ENCODE results near the gene SRD5A2. TPM values are rescaled to one million over a fixed set of nuclear protein-coding genes. Genes with fewer than 3 reads are reported as not detected.

The SRD5A2 gene
- total and polyA plus RNA-seq, 2 of the 8 experiments (the other 6 are each of a cell fraction or from before 2014, with no cell fraction given): 0.02 TPM; not detected in 1

GRCh38 chr2:31529256-31529655, 51.5 kb downstream of the SRD5A2 start:
- no peak overlapping the region for H3K4me2 ChIP-seq (ENCODE audit: insufficient read depth in 1 of 2, low read depth in 2 of 2, low read length in 2 of 2)
- POLR2A ChIA-PET (ENCODE audit: partially characterized antibody): no interaction called here
- H2AFZ ChIP-seq (ENCODE audit: low read length): no peak overlapping the region
- TF ChIP-seq CTBP2 (IDR thresholded peaks at IDR 0.05; ENCODE audit: borderline replicate concordance, insufficient read depth, insufficient read length, low read length) (no peak), SRF (IDR thresholded peaks at IDR 0.05; ENCODE audit: low read depth, low read length) (no peak), RXRA (IDR thresholded peaks at IDR 0.05; ENCODE audit: insufficient read depth, low read depth, low read length) (no peak), NANOG (IDR thresholded peaks at IDR 0.05; ENCODE audit: insufficient read depth, low read depth, low read length, poor library complexity, severe bottlenecking) (no peak), CTCF (IDR thresholded peaks at IDR 0.05; ENCODE audit: control extremely low read depth in 1 of 3, insufficient read depth in 1 of 3, low read depth in 1 of 3, low read length in 3 of 3) (no peak), TAF7 (optimal IDR thresholded peaks at IDR 0.05; ENCODE audit: borderline replicate concordance, low read depth, low read length) (no peak), SAP30 (IDR thresholded peaks at IDR 0.05; ENCODE audit: insufficient read depth, insufficient replicate concordance, low read length) (no peak), FOSL1 (IDR thresholded peaks at IDR 0.05; ENCODE audit: insufficient read depth, low read depth, low read length) (no peak), GTF2F1 (IDR thresholded peaks at IDR 0.05; ENCODE audit: borderline replicate concordance, low read depth, low read length) (no peak)
- TF ChIP-seq, protein P1, sequence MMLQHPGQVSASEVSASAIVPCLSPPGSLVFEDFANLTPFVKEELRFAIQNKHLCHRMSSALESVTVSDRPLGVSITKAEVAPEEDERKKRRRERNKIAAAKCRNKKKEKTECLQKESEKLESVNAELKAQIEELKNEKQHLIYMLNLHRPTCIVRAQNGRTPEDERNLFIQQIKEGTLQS (IDR thresholded peaks at IDR 0.05; ENCODE audit: insufficient read depth, low read depth, low read length): no peak

More at GRCh38 chr2:31529256-31529655, 51.5 kb downstream of the SRD5A2 start:
- H2BK15ac ChIP-seq (ENCODE audit: low read length): no peak overlapping the region
- H3K4ac ChIP-seq (replicated peaks; ENCODE audit: insufficient read length, low read depth, low read length): no peak overlapping the region
- H4K5ac ChIP-seq (ENCODE audit: insufficient read length, low read depth, low read length): no peak overlapping the region
- H3K4me1 ChIP-seq (replicated peaks in 1 of 4; ENCODE audit: control insufficient read depth in 3 of 4, insufficient read depth in 4 of 4, low read length in 3 of 4): no peaks in the 10 kb centered on the region
- H3K79me1 ChIP-seq (ENCODE audit: low read depth, low read length): no peaks in the 10 kb centered on the region
- no peak overlapping the region for H2BK5ac ChIP-seq (ENCODE audit: low read depth, low read length)
- H3K27me3 ChIP-seq (replicated peaks in 1 of 4; ENCODE audit: control insufficient read depth in 3 of 4, extremely low read depth in 1 of 4, insufficient read depth in 3 of 4, low read length in 3 of 4): no peaks in the 10 kb centered on the region
- H3K23ac ChIP-seq (ENCODE audit: insufficient read length): no peak overlapping the region
- FAIRE-seq: no peak
- H2BK12ac ChIP-seq (ENCODE audit: low read depth, low read length): no peak overlapping the region
- H3K9me3 ChIP-seq (ENCODE audit: insufficient read depth in 2 of 2, low read depth in 1 of 2, low read length in 1 of 2): peaks cover 21 to 45% of the 10 kb centered on the region in 2 experiments; a peak in 3 of 4 replicates
- no peak overlapping the region for H2AK5ac ChIP-seq (ENCODE audit: low read depth, low read length)
- H3K23me2 ChIP-seq (ENCODE audit: low read depth, low read length): no peaks in the 10 kb centered on the region
- no peak overlapping the region for H4K91ac ChIP-seq (replicated peaks; ENCODE audit: insufficient read length, low read length)
- no peaks in the 10 kb centered on the region for H4K20me1 ChIP-seq (replicated peaks in 1 of 2; ENCODE audit: control insufficient read depth in 1 of 2, insufficient read depth in 2 of 2, low read length in 2 of 2)
- no peak overlapping the region for H3K56ac ChIP-seq (replicated peaks; ENCODE audit: insufficient read length, low read depth, low read length)
- H2BK120ac ChIP-seq (replicated peaks; ENCODE audit: low read depth, low read length): no peak overlapping the region
- H2BK20ac ChIP-seq (ENCODE audit: low read length): no peak overlapping the region
- H3K36me3 ChIP-seq (ENCODE audit: control insufficient read depth in 2 of 4, insufficient read depth in 4 of 4, low read length in 3 of 4): no peaks in the 10 kb centered on the region
- no peak for DNase-seq (ENCODE audit: low read depth in 1 of 2, low spot score in 2 of 2)
- no peak overlapping the region for H3K27ac ChIP-seq (ENCODE audit: low read depth, low read length)
- H3K9ac ChIP-seq (replicated peaks in 1 of 4; ENCODE audit: extremely low read depth in 1 of 4, low read depth in 3 of 4, low read length in 3 of 4): no peak overlapping the region
- 87% methylated on average over 7 of the region's 8 CpGs; no CpG with 5 or more reads in 1 of the 2 experiments for WGBS, 2 experiments (ENCODE audit: extremely low coverage in 1 of 2, insufficient coverage in 1 of 2, insufficient read length in 1 of 2, insufficient replicate concordance in 2 of 2, low coverage in 1 of 2, low lambda C conversion rate in 2 of 2, missing lambda C conversion rate in 1 of 2)
- H3K18ac ChIP-seq (ENCODE audit: extremely low read depth, low read length): no peak overlapping the region
- H3K79me2 ChIP-seq (ENCODE audit: control insufficient read depth in 1 of 2, insufficient read depth in 2 of 2, low read length in 2 of 2): no peaks in the 10 kb centered on the region
- CTCF ChIA-PET (ENCODE audit: partially characterized antibody): no interaction called here
- no peak overlapping the region for H3K4me3 ChIP-seq (ENCODE audit: extremely low read depth in 1 of 4, insufficient read depth in 2 of 4, low read depth in 3 of 4, low read length in 4 of 4)
- no peak overlapping the region for H4K8ac ChIP-seq (ENCODE audit: extremely low read depth, insufficient read depth, low read length)
- H3K14ac ChIP-seq (ENCODE audit: insufficient read length): no peak overlapping the region

Measured in H1 (cell line).